ENCODE measurements around the gene PTGS1.

Gene PTGS1

GRCh38 chr9:122374885-122375420, 4.1 kb downstream of the PTGS1 start:
- DNase-seq (ENCODE audit: low spot score), result no peak

GRCh38 chr9:122376796-122377195, 6.0 kb downstream of the PTGS1 start:
- DNase-seq (ENCODE audit: low spot score), result no peak

GRCh38 chr9:122377241-122378164, 6.7 kb downstream of the PTGS1 start:
- no peak for DNase-seq (ENCODE audit: low spot score)

- no peak for DNase-seq (ENCODE audit: low spot score)
These were observed 7.4 kb downstream of the PTGS1 start for GRCh38 chr9:122378236-122378635.

- DNase-seq (ENCODE audit: low spot score), result no peak
These were observed 8.5 kb downstream of the PTGS1 start for GRCh38 chr9:122379340-122379739.

- DNase-seq (ENCODE audit: low spot score), result no peak
These were observed 9.5 kb downstream of the PTGS1 start for GRCh38 chr9:122380293-122380692.

- DNase-seq (ENCODE audit: low spot score), result no peak
These were observed 10.6 kb downstream of the PTGS1 start for GRCh38 chr9:122381206-122381950.

- no peak for DNase-seq (ENCODE audit: low spot score)
These were observed 12.4 kb downstream of the PTGS1 start for GRCh38 chr9:122382901-122383850.

GRCh38 chr9:122383992-122384461, 13.2 kb downstream of the PTGS1 start:
- no peak for DNase-seq (ENCODE audit: low spot score)

- no peak for DNase-seq (ENCODE audit: low spot score)
These were observed 15.6 kb downstream of the PTGS1 start for GRCh38 chr9:122386311-122386872.

GRCh38 chr9:122387536-122387935, 16.7 kb downstream of the PTGS1 start:
- no peak for DNase-seq (ENCODE audit: low spot score)

GRCh38 chr9:122389195-122389594, 18.4 kb downstream of the PTGS1 start:
- no peak for DNase-seq (ENCODE audit: low spot score)

GRCh38 chr9:122389799-122390481, 19.1 kb downstream of the PTGS1 start:
- no peak for DNase-seq (ENCODE audit: low spot score)

GRCh38 chr9:122392284-122392683, 21.5 kb downstream of the PTGS1 start:
- DNase-seq (ENCODE audit: low spot score), result no peak

- no peak for DNase-seq (ENCODE audit: low spot score)
These were observed 21.9 kb downstream of the PTGS1 start for GRCh38 chr9:122392714-122393113.

GRCh38 chr9:122393284-122393983, 22.6 kb downstream of the PTGS1 start:
- DNase-seq (ENCODE audit: low spot score), result no peak

GRCh38 chr9:122394265-122395125, 23.7 kb downstream of the PTGS1 start:
- no peak for DNase-seq (ENCODE audit: low spot score)

- no peak for DNase-seq (ENCODE audit: low spot score)
These were observed 25.9 kb downstream of the PTGS1 start for GRCh38 chr9:122396614-122397148.

- no peak for DNase-seq (ENCODE audit: low spot score)
These were observed 26.9 kb downstream of the PTGS1 start for GRCh38 chr9:122397749-122398148.
